Pancreas (tissue), 10 donors: ENCODE data around the gene RBM26. TPM values are rescaled to one million over a fixed set of nuclear protein-coding genes. Genes with fewer than 3 reads are reported as not detected.

ENCODE experiments used
- ATAC-seq, 4 donors: fragments of 200-7000 bp; cut with Tn5 transposase; one replicate each; pipeline versions ENCODE4 v1.8.0 to v1.9.1; 2020; ENCODE audit warnings: mild to moderate bottlenecking in 4 of 4, moderate library complexity in 4 of 4
- DNase-seq, 6 donors: peaks; one replicate each; pipeline ENCODE4 v3.0.0-alpha.2; 2020
- FAIRE-seq: peaks from 2 replicates; lab custom pipeline; 2012; peaks lifted over from hg19 to GRCh38; lab: Jason Lieb, UNC
- H3K27ac ChIP-seq, 4 donors: fragments of 200-600 bp; sonication (generic); 1 replicate in 3 of 4; 2 replicates in 1 of 4; pipeline versions ENCODE4 v1.5.0 to v1.8.0; 2020
- H3K27me3 ChIP-seq, 4 donors: fragments of 200-600 bp; one replicate each; pipeline ENCODE4 v1.8.0; 2021
- H3K36me3 ChIP-seq, 3 donors: fragments of 200-600 bp; sonication (generic) in 1 of 3; one replicate each; pipeline versions ENCODE4 v1.5.0 to v1.8.0; 2020 to 2021
- H3K4me1 ChIP-seq, 3 donors: fragments of 200-600 bp; one replicate each; pipeline ENCODE4 v1.8.0; 2021
- H3K4me3 ChIP-seq, 4 donors: fragments of 200-600 bp; sonication (generic) in 2 of 4; one replicate each; pipeline versions ENCODE4 v1.5.0 to v1.8.0; 2020 to 2021
- H3K9me3 ChIP-seq, 4 donors: fragments of 200-600 bp; one replicate each; pipeline ENCODE4 v1.8.0; 2021
- CTCF ChIP-seq, 4 donors: fragments of 200-600 bp; sonication (generic) in 3 of 4; IDR thresholded peaks; one replicate each; pipeline versions ENCODE4 v1.5.0 to v1.8.0; 2021; ENCODE audit warnings: antibody characterized with exemption in 4 of 4
- whole genome bisulfite sequencing, 2 donors: extraction: QIAGEN DNeasy Blood & Tissue Kit; methylation state at CpG; one replicate each; pipeline ENCODE4 v1.1.7; 2013; 5-methylcytosine and 5-hydroxymethylcytosine counted together
- intact Hi-C, 3 donors: fragments of 100-400 bp; cut with DNase I; formaldehyde crosslinking; loops; one replicate each; pipeline versions ENCODE4 v1.11.1 to v1.14.2; 2022
- polyA plus RNA-seq, 2 donors: library from polyadenylated mRNA; stranded (reverse); fragments of 200-250 nt; gene quantifications; one replicate each; pipeline ENCODE4 v1.2.3, GENCODE V29; 2013
- total RNA-seq, 6 donors: library from RNA; stranded (reverse); fragmentation: NEBNext Ultra II Directional in 4 of 6; extraction: Animal tissue kit (Norgen Biotek cat#: 25700) in 4 of 6; gene quantifications; one replicate each; pipeline versions ENCODE4 v1.2.1 to v1.2.4, GENCODE V29; 2021 to 2023
- donor health status: healthy with polysubstance abuse.
- donor health status: DM: no; HTN: no; CAD: no; lungs with moderate emphysema.
- donor health status: DM: no; HTN: no; CAD: no.
- donor health status: control.
- donor health status: control.
- donor health status: Bipolar disorder and iron deficiency.
- donor health status: DM: yes; HTN: yes; CAD: no.
- donor health status: DM: no; HTN: no; CAD: no.
- donor health status: DM: no; HTN: no; CAD: no.
- donor health status: DM: yes; HTN: yes; CAD: no.

RBM26 gene
- total and polyA plus RNA-seq, 8 donors: 11.7 to 25.1 (median 18.3) TPM

- intact Hi-C loops: no loop called here
- 40 to 42% methylated on average over 2 of the region's 2 CpGs for WGBS, 2 donors
- DNase-seq (no peak), ATAC-seq (no peak), FAIRE-seq (no peak)
- H3K27ac ChIP-seq: no peak overlapping the region
- no peak for TF ChIP-seq CTCF (IDR thresholded peaks at IDR 0.05)
- no peaks in the 10 kb centered on the region for H3K36me3 ChIP-seq
- no peak overlapping the region for H3K4me3 ChIP-seq
- H3K4me1 ChIP-seq: peaks cover 7 to 47% (median 23%) of the 10 kb centered on the region in 3 donors
- no peaks in the 10 kb centered on the region for H3K27me3 ChIP-seq
- H3K9me3 ChIP-seq: no peaks in the 10 kb centered on the region
Observed at GRCh38 chr13:79401259-79402070, 4.6 kb downstream of the RBM26 start.

- Histone ChIP-seq H3K4me3 (no peak overlapping the region), H3K27me3 (no peaks in the 10 kb centered on the region), H3K9me3 (no peaks in the 10 kb centered on the region), H3K4me1 (peaks cover 7 to 43% (median 20%) of the 10 kb centered on the region in 3 donors), H3K27ac (no peak overlapping the region), H3K36me3 (peaks cover 0 to 5% (median 0%) of the 10 kb centered on the region in 3 donors)
- intact Hi-C loops: no loop called here
- FAIRE-seq (no peak), ATAC-seq (no peak), DNase-seq (no peak)
- no peak for TF ChIP-seq CTCF (IDR thresholded peaks at IDR 0.05)
- 49 to 67% methylated on average over 1 of the region's 1 CpG for WGBS, 2 donors
Observed at GRCh38 chr13:79398915-79399314, 7.1 kb downstream of the RBM26 start.

- Histone ChIP-seq H3K36me3 (peaks cover 0 to 5% (median 0%) of the 10 kb centered on the region in 3 donors), H3K9me3 (no peaks in the 10 kb centered on the region), H3K4me1 (peaks cover 7 to 36% (median 12%) of the 10 kb centered on the region in 3 donors), H3K4me3 (no peak overlapping the region), H3K27me3 (no peaks in the 10 kb centered on the region), H3K27ac (no peak overlapping the region)
- TF ChIP-seq CTCF (IDR thresholded peaks at IDR 0.05): no peak
- intact Hi-C loops: no loop called here
- ATAC-seq (no peak), FAIRE-seq (no peak), DNase-seq (no peak)
Observed at GRCh38 chr13:79398127-79398526, 7.9 kb downstream of the RBM26 start.

DNA sequence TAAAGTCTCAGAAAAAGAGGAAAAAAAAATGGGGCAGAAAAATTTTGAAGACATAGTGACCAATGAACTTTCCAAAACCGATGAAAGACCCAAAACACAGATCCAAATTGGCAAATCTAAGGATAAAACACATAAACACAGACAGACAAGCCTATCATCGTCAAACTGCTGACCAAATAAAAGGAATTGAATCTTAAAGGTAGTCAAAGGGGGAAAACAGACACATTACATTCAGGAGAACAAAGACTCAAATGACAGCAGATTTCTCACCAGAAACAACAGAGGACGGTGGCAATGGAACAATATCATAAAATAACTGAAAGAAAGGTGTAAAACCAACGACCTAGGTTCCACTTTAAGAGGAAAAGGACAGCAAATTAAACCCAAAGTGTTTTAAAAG is 10.2 kb downstream of the RBM26 start:
- H3K4me1 ChIP-seq: peaks cover 0 to 13% (median 7%) of the 10 kb centered on the region in 3 donors
- no peak for ATAC-seq
- no peak for FAIRE-seq

More for the DNA sequence above, 10.2 kb downstream of the RBM26 start:
- no peak overlapping the region for H3K4me3 ChIP-seq
- H3K27me3 ChIP-seq: no peaks in the 10 kb centered on the region
- intact Hi-C loops: no loop called here
- 92 to 93% methylated on average over 4 of the region's 4 CpGs for WGBS, 2 donors
- no peak for TF ChIP-seq CTCF (IDR thresholded peaks at IDR 0.05)
- peaks cover 0 to 5% (median 0%) of the 10 kb centered on the region in 3 donors for H3K36me3 ChIP-seq
- DNase-seq: no peak
- H3K9me3 ChIP-seq: no peaks in the 10 kb centered on the region
- no peak overlapping the region for H3K27ac ChIP-seq
